Mucosa of descending colon (tissue), 3 donors: Measurements from ENCODE around the gene CYP19A1. TPM values are rescaled to one million over a fixed set of nuclear protein-coding genes. Genes with fewer than 3 reads are reported as not detected.

Experiments
- ATAC-seq: fragments of 200-7000 bp; cut with Tn5 transposase; one replicate; pipeline ENCODE4 v1.9.1; 2020; ENCODE audit warnings: mild to moderate bottlenecking, moderate library complexity
- DNase-seq, 3 donors: peaks; one replicate each; pipeline ENCODE4 v3.0.0-alpha.2; 2020
- H3K36me3 ChIP-seq: fragments of 200-600 bp; one replicate; pipeline ENCODE4 v1.8.0; 2021; ENCODE audit warnings: low read depth, mild to moderate bottlenecking
- H3K4me1 ChIP-seq: fragments of 200-600 bp; one replicate; pipeline ENCODE4 v1.8.0; 2021; ENCODE audit warnings: low read depth, mild to moderate bottlenecking
- H3K4me3 ChIP-seq: fragments of 200-600 bp; one replicate; pipeline ENCODE4 v1.8.0; 2021; ENCODE audit warnings: mild to moderate bottlenecking
- H3K9me3 ChIP-seq: fragments of 200-600 bp; one replicate; pipeline ENCODE4 v1.8.0; 2021; ENCODE audit warnings: mild to moderate bottlenecking
- CTCF ChIP-seq: fragments of 200-600 bp; IDR thresholded peaks from one replicate; pipeline ENCODE4 v1.8.0; 2022; ENCODE audit warnings: antibody characterized with exemption, mild to moderate bottlenecking
- intact Hi-C, 2 donors: fragments of 100-400 bp; cut with DNase I in 1 of 2; cut with micrococcal nuclease in 1 of 2; formaldehyde crosslinking; loops; one replicate each; pipeline versions ENCODE4 v1.11.0 to v1.11.1; 2022; cut with DNase I, micrococcal nuclease
- total RNA-seq, 3 donors: library from RNA; stranded (reverse); fragmentation: NEBNext Ultra II Directional in 2 of 3; extraction: Animal tissue kit (Norgen Biotek cat#: 25700) in 2 of 3; gene quantifications; one replicate each; pipeline versions ENCODE4 v1.2.1 to v1.2.4, GENCODE V29; 2021 to 2023
- donor health status: DM: no; HTN: no; CAD: no; lungs with moderate emphysema.
- donor health status: DM: no; HTN: no; CAD: no.
- donor health status: DM: no; HTN: yes; CAD: no.

CYP19A1 gene
- total RNA-seq, 3 donors from 2014 or later = 0.06 to 0.63 (median 0.23) TPM

- Histone ChIP-seq H3K4me3 (no peak overlapping the region), H3K9me3 (no peaks in the 10 kb centered on the region), H3K4me1 (no peaks in the 10 kb centered on the region), H3K36me3 (no peaks in the 10 kb centered on the region)
- DNase-seq (peak in 1 of 3 donors; percentile 35), ATAC-seq (no peak)
- intact Hi-C loops = loop anchor here (5.0 kb wide), 2 partner anchors 100 to 220 kb away; no protein-coding TSS in a partner anchor
- TF ChIP-seq CTCF = no peak
These were observed 44.4 kb upstream of the CYP19A1 start for GRCh38 chr15:51382787-51383186.

DNA sequence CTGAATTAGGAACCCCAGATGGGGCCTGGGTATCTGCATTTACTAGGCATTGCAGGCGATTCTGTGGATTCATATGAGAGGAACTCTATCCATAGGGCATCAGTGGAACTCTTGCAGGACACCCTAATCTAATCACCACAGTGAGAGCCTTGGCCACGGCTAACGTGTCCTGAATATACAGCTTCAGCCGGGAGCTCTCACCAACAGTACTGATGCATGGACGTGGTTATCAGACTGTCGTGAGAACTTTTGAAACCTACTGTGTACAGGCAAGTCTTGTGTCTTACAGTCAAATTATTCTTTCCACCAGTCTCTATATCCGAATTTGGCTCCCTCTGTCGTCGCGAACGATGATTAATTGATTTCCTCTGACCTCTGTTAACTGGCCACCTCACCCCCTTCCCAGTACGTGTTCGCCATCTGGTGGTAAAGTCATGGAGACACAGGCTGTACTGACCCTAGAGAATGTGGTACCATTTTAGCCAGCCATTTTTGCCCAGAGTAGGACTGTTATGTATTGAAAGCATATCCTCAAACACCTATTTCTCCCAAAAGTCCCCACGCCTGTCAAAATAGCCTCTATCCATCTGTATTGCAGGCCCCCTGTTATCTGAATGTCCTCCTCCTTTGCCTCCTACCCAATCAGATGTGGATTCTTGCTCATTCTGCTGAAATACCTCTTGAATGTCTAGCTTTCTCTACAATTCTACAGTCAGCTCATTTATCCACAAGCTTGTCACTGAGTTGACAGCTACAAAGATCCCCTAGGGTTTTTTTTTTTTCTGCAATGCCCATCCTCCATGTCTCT lies 42.8 kb upstream of the CYP19A1 start:
- peak; percentile 55 for TF ChIP-seq CTCF
- ATAC-seq (peak; percentile 93), DNase-seq (peak in 1 of 3 donors; percentile 62)
- intact Hi-C loops = loop anchor here (2.0 to 5.0 kb wide), 3 partner anchors 99 to 219 kb away; no protein-coding TSS in a partner anchor
- Histone ChIP-seq H3K9me3 (no peaks in the 10 kb centered on the region), H3K4me3 (no peak overlapping the region), H3K36me3 (no peaks in the 10 kb centered on the region), H3K4me1 (no peaks in the 10 kb centered on the region)

DNA sequence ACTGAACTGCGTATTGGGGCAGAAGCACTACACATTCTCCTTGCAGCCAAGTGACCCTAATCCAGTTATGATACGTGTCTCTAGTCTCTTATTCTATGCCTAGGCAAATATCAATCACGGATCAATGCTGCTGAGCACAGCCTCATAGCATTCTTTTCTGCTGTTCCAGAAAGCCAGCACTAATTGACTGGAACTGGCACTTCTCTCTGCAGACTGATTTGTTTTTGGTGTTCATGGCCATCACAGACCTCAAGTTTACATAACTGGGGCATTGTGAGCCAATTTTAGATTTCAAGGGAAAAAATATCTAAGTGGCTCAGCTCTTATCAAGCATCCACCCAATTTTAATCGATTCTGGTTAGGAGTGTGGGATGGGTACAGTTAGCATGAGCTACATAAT lies 41.0 kb upstream of the CYP19A1 start:
- ATAC-seq (no peak), DNase-seq (no peak)
- Histone ChIP-seq H3K4me1 (no peaks in the 10 kb centered on the region), H3K4me3 (no peak overlapping the region), H3K36me3 (no peaks in the 10 kb centered on the region), H3K9me3 (no peaks in the 10 kb centered on the region)
- intact Hi-C loops = no loop called here
- no peak for TF ChIP-seq CTCF

- no peak for TF ChIP-seq CTCF
- Histone ChIP-seq H3K9me3 (no peaks in the 10 kb centered on the region), H3K4me3 (no peak overlapping the region), H3K4me1 (no peaks in the 10 kb centered on the region), H3K36me3 (no peaks in the 10 kb centered on the region)
- ATAC-seq = no peak
- intact Hi-C loops = no loop called here
- no peak for DNase-seq
These were observed 40.0 kb upstream of the CYP19A1 start for GRCh38 chr15:51378406-51378805.

- intact Hi-C loops = no loop called here
- DNase-seq (no peak), ATAC-seq (no peak)
These were observed 38.8 kb upstream of the CYP19A1 start for GRCh38 chr15:51377038-51377786.

More at GRCh38 chr15:51377038-51377786, 38.8 kb upstream of the CYP19A1 start:
- H3K9me3 ChIP-seq = no peaks in the 10 kb centered on the region
- no peak for TF ChIP-seq CTCF
- H3K36me3 ChIP-seq = no peaks in the 10 kb centered on the region
- no peak overlapping the region for H3K4me3 ChIP-seq
- H3K4me1 ChIP-seq = no peaks in the 10 kb centered on the region
